Left lobe of liver (tissue), 2 donors: ENCODE data around the gene CSTA. TPM values are rescaled to one million over a fixed set of nuclear protein-coding genes. Genes with fewer than 3 reads are reported as not detected.
A peak's percentile ranks its signal among the peaks of the same experiment; 100 is the strongest.
"Not testable (repeated sequence)": the region's sequence is repeated elsewhere in the genome, so short reads cannot be mapped to it uniquely, and the experiment has no call there.

Experiments used
- ATAC-seq: fragments of 200-7000 bp; cut with Tn5 transposase; one replicate; pipeline ENCODE4 v1.9.1; 2020; ENCODE audit warnings: mild to moderate bottlenecking, moderate library complexity
- DNase-seq: peaks from one replicate; pipeline ENCODE4 v3.0.0-alpha.2; 2020; ENCODE audit warnings: low spot score
- total RNA-seq: library from RNA; stranded (reverse); gene quantifications from one replicate; pipeline ENCODE4 v1.2.1, GENCODE V29; 2021
- donor health status: DM: no; HTN: no; CAD: no; lungs with moderate emphysema.
- donor health status: DM: no; HTN: yes; CAD: no.

The CSTA gene
- total RNA-seq, 1 donor from 2014 or later: 8.8 TPM

GRCh38 chr3:122318620-122319019, 6.4 kb upstream of the CSTA start:
- ATAC-seq (no peak), DNase-seq (no peak)

DNA sequence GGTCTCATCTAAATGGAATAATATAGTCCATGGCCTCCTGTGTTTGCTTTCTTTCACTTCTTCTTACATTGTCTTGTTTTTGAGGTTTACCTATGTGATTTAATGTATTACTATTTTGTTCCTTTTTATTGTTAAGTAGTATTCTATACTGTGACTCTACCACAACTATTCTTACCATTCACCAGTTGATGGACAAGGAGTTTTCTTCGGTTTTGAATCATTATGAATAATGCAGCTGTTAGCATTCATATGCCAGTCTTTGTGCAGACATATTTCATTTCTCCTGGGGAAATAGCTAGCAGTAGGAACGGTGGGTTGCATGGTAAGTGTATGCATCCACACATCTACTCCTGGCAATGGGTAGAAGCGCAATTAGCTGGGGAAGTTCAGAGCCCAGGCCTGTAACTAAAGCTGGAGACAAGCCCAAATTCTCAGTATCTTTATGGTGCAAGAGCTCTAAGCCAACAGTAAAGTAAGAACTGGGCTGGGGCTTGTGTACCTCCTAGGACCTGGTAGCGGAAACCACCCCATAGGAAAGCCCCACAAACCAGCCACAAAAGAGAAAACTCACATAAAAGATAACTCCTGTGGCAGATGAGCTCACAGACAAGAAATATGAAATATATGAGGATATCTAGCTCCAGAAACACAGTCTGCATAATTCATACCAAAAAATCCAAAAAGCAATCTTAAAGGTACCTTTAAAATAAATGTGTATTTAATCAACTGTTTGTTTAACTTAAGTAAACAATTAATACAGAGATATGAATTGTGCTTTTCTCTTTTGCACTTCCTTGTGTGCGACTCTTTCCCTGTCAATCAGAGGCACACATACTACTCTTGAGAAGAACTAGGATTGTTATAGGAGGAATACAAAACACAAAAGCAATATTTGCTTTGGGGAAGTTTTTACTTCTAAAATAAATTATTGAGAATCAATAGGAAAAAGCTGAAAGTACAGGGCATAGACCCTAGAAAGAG, 2.7 kb upstream of the CSTA start:
- ATAC-seq (no peak), DNase-seq (no peak)

- no peak for DNase-seq
- no peak for ATAC-seq
Measured at GRCh38 chr3:122325769-122326168, 721 bp downstream of the CSTA start.

GRCh38 chr3:122331886-122332285, 6.8 kb downstream of the CSTA start:
- ATAC-seq (no peak), DNase-seq (no peak)

- ATAC-seq: no peak
- DNase-seq: no peak
Measured at GRCh38 chr3:122332551-122332950, 7.5 kb downstream of the CSTA start.

GRCh38 chr3:122342803-122343202, 17.8 kb downstream of the CSTA start:
- DNase-seq (no peak), ATAC-seq (no peak)

DNA sequence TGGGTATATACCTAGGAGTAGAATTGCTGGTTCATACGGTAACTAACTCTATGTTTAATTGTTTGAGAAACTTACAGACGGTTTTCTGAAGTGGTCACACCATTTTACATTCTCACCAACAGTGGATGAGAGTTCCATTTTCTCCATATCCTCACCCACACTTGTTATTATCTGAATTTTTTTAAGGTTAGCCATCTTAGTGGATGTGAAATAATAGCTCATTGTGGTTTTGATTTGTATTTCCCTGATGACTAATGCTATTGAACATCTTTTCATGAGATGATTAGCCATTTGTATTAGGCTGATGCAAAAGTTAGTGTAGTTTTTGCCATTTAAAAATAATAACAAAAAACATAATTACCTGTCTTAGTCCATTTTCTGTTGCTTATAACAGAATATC, 18.6 kb downstream of the CSTA start:
- no peak for ATAC-seq
- DNase-seq: no peak

DNA sequence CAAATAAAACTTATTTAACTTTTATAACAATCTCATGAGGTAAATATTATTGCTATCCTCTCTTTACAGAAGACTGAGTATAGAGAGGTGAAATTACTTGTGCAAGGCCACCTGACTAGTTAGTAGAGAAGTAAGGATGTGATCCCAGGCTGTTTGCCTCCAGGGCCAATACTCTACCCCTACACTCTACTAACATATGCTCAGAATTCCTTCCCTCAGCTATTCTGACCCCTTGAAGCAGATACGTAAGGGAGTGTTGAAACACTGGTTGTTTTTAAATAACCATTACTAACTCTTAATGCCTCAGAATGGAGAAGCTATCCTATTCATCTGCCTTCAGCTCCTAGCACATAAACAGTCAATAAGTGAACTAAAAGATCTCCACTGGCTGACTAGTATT, 24.1 kb downstream of the CSTA start:
- ATAC-seq: no peak
- no peak for DNase-seq

DNA sequence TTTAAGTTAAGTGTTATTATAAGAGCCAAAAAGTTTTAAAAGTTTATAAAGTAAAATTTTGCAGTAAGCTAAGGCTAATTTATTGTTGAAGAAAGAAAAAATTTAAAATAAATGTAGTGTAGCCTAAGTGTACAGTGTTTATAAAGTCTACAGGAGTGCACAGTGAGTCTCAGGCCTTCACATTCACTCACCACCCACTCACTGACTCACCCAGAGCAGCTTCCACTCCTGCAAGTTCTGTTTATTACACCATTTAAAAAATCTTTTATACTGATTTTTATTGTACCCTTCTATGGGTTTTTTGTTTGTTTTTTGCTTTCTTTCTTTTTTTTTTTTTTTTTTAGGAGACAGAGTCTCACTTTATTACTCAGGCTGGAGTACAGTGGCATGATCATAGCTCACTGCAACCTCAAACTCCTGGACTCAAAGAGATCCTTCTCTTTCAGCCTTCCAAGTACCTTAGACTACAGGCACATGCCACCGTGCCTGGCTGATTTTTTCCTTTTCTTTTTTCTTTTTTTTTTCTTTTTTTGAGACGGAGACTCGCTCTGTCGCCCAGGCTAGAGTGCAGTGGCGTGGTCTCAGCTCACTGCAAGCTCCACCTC, 25.9 kb downstream of the CSTA start:
- DNase-seq: no peak

GRCh38 chr3:122351612-122352011, 26.6 kb downstream of the CSTA start:
- ATAC-seq (no peak), DNase-seq (no peak)

More for the DNA sequence above, 25.9 kb downstream of the CSTA start:
- ATAC-seq: no peak

- ATAC-seq (peak; percentile 92), DNase-seq (peak; percentile 86)
Measured at GRCh38 chr3:122353215-122353614, 28.2 kb downstream of the CSTA start.

DNA sequence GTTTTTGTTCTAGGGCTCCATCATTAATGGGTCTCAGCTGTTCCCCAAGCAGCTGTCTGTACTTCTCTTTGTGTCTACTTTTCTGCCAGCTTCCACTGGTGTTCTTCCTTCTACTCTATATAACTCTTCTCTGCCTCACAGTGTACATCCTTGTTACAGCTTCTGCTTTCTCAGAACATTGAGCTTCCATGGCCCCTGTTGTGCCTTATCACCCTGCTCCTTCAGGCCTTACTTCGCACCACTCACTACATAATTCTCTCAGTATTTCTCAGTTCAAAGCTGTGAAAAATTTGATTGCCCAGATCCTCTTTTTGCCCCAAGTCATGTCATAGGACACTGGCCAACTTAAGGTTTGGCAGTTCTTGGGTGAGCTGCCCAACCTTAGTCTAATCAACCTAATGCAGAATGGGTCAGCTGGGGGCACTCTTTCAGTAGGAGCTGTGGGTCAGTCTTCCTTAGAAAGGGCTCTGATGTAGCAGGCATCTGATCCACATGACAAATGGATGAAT, 28.9 kb downstream of the CSTA start:
- no peak for DNase-seq
- ATAC-seq: no peak

- no peak for DNase-seq
- ATAC-seq: no peak
Measured at GRCh38 chr3:122355612-122356011, 30.6 kb downstream of the CSTA start.

DNA sequence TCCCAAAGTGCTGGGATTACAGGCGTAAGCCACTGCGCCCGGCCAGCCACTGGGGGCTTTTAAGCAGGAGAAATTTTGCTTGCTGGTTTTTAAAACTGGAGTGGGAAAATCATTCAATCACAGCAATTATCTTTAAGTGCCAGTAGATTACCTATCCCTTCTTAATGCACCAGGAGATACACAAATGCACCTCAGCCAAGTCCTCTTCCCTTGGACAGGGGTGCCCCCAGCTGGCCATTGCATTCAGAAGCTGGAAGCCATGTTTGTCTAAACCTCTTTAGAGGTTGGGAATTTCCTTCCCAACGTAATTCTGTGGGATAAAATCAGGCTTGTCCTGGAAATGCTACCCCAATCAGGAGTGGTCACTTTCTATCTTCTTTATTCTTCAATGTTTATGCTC, 31.4 kb downstream of the CSTA start:
- DNase-seq (peak; percentile 55), ATAC-seq (peak; percentile 81)

- DNase-seq (no peak), ATAC-seq (no peak)
Measured at GRCh38 chr3:122357828-122358702, 33.0 kb downstream of the CSTA start.

DNA sequence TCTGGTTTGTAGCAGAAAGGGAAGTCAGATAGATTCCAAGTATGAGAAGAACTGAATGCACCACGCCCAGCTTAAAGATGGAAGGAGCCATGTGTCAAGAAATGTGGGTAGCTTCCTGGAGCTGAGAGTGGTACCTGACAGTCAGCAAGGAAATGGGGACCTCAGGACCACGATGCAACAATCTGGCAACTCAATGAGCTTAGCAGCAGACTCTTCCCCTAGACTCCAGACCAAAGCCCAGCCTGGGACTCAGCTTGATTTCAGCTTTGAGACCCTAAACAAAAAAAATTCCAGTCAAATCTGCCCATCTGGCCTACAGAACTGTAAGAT, 33.6 kb downstream of the CSTA start:
- DNase-seq (no peak), ATAC-seq (no peak)

DNA sequence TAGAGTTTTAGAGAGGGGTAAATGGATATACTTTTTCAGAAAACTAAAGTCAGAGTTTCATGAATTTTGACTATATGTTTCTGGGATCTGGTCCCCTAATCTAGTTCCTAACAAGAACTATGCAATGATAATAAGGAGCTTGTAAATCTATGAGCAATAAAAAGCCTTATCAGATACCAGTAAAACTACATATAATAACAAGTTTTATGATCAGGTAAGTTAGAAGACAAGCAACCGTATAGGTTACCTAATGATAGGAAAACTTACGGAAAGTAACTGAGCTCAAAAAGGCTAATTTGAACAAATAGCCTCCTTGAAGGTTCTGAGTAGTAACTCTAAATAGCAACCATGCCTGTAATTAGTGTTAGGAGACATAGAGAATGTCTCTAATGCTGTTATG, 37.0 kb downstream of the CSTA start:
- ATAC-seq: no peak

GRCh38 chr3:122364490-122364889, 39.4 kb downstream of the CSTA start:
- DNase-seq: no peak
- ATAC-seq: no peak

More for the DNA sequence above, 37.0 kb downstream of the CSTA start:
- DNase-seq: no peak

DNA sequence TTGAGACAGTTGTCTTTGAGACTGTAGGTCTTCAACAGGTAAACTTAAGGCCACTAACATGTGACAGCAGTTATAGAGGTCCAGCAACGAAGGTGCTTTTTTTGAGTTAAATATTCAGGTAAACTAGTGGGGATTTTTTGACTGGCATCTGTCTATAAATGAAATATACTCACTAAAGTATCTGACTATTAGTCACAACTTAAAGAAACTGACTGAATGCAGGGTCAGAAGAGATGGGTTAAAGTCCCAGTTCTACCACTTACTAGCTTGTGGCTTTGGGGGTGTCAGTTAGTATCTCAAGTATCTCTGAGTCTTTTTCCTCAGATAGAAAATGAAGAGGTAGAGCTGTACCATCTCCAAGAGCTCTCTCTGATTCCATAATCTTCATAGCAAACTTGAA, 40.0 kb downstream of the CSTA start:
- ATAC-seq (no peak), DNase-seq (no peak)

DNA sequence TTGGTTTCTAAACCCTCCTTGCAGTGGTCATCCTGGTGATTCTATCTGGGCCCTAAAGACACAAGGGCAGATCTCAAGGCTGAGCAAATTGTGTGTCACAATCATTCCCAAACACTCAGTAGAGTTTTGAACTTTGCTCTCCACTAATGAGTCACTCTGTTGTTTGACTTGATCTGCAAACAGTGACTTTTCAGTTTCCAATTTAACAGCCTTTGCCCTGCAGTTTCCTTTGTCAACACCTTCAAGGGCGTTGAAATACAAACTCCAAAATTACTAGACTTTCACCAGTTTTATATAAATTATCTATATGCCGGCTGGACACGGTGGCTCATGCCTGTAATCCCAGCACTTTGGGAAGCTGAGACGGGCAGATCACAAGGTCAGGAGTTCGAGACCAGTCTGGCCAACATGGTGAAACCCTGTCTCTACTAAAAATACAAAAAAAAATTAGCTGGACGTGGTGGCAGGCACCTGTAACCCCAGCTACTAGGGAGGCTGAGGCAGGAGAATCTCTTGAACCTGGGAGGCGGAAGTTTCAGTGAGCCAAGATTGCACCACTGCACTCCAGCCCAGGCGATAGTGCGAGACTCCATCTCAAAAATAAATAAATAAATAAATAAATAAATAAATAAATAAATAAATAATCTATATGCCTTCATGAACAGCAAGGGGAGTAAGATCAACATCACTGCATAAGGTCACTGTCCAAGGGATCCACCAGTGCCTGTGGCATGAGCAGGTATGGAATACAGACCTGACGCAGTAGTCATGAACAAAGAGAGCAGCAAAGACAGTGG, 40.7 kb downstream of the CSTA start:
- peak; percentile 87 for ATAC-seq
- DNase-seq: not testable (repeated sequence)
